ENCODE results near the gene RUBCNL. TPM values are rescaled to one million over a fixed set of nuclear protein-coding genes. Genes with fewer than 3 reads are reported as not detected.
"Not testable (repeated sequence)": the region's sequence is repeated elsewhere in the genome, so short reads cannot be mapped to it uniquely, and the experiment has no call there.

The RUBCNL gene
- polyA plus RNA-seq (ENCODE audit: insufficient read length in 10 of 10) = 1 to 10 TPM; 1.6 to 6.0 (median 3.2) TPM
- long read RNA-seq, donor 1 = 0 reads
- long read RNA-seq, donor 2 = 0 reads
- long read RNA-seq, donor 3 = 0 reads
- long read RNA-seq, donor 4 = 0 reads
- long read RNA-seq, donor 5 = 0 reads
- long read RNA-seq, donor 6 = 0 reads
- long read RNA-seq, donor 7 = 0 reads
- long read RNA-seq, donor 8 = 0 reads
- long read RNA-seq, donor 9 = 0 reads

DNA sequence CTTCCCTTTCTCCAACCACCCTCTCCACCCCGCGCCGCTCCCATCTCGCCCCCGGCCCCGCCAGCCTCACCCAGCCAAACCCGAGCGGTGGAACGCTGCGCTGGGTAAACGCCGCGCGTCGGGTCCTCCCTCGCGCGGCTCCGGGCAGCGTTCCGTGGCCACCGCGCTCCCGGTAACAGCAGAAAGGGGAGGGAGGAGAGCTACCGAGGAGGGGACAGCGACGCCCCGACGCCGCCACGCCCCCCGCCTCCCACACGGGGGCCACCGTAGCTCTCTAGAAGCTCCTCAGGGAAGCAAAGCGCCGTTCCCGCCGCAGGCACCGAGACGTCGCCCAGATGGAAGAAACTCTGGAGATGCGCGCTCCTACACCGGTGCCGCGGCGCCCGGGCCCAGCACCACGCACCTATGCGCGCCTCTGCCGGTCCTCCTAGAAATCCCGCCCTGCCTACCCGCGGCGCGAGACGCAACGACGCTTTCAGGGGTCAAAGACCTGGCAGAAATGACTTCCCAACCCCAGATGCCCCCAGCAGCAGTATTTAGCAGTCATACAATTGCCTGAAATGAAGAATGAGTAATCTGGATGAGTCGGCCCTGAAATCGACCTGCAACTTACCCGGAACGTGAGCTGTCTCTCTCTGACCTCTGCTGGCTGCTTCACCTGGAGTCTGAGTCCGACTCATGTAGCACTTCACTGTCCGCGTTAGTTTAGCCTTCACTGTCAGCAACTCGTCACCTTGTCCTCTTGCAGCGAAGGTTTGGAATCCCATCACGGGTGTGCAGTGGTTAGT is at the start of gene RUBCNL:
Gene RUBCNL (minus strand): TSS at position 189 of the 788 bp plus-strand sequence. CDS start 14,777 bp downstream, outside the sequence.
- DNase-seq = peak in 2 of 3 donors; percentile 36 to 67

- not testable (repeated sequence) for DNase-seq
Measured at GRCh38 chr13:46429558-46429957, 42.5 kb upstream of the RUBCNL start.

- DNase-seq = no peak
Measured at GRCh38 chr13:46405457-46405856, 18.4 kb upstream of the RUBCNL start.

- no peak for DNase-seq
Measured at GRCh38 chr13:46404733-46405100, 17.7 kb upstream of the RUBCNL start.

DNA sequence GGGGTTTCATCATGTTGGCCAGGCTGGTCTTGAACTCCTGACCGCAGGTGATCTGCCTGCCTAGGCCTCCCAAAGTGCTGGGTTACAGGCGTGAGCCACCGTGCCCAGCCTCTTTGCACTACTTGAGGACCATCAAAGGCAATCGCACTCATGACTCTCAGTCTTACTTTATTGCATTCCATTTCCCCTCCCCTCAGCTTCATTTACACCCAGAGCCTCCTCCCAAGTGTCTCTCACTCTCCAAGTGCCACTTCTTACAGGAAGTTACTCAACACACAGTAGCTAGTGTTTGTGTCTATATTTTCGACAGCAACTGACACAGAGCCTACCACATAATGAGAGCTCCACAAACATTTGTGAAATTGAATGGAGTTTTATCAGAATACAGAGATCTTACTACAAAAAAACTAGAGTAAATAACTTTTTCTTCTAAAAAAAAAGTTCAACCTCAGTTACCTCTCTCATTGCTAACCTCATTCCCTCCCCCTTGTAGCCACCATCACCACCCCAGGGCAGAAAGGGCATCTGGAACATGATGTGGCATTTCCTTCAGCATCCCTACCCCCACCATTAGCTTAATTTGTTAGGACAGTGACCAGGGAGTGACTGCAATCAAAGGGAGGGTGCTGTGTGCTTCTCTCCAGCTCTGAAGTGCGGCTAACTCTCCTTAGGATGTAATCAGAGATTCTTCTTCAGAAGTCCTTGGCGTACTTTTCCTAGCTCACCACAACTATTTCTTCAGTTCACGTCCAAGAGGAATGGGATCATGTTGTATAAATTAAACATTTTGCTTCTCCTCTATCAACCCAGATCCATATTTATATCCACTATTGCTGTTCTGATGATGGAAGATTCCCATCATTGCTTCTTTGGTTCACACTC is 17.0 kb upstream of the RUBCNL start:
- DNase-seq = no peak

- DNase-seq = no peak
Measured at GRCh38 chr13:46402178-46402577, 15.1 kb upstream of the RUBCNL start.

DNA sequence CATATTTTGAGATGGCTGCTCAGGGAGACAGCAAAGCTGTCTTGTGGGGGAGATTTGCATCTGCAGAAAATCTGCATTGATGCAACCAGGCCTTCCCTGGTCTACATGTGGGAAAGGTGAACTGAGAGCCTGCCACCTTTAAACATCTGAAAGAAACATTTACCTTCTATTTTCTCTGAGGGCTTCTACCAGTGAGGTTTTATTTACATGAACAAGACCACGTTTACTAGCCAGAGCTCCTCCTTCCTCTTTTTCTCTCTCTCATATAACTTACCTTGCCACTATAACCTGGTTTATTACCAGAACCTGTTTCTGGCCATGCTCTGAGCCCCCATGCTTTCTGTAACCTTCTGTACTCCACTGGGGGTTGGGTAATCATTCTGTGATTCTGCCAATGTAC is 14.4 kb upstream of the RUBCNL start:
- DNase-seq = no peak

DNA sequence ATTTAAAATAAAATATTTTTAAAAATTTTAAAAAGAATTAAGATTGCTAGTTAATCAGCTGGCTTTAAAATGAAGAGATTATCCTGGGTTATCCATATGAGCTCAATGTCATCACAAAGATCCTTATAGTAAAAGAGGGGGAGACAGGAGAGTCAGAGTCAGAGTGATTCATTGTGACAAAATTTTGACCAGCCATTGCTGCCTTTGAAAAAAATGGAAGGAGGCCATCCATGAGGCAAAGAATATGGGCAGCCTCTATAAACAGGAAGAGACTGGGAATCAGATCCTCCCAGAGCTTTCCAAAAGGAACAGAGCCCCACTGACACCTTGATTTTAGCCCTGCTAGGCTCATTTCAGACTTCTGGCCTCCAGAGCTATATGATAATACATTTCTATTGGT is 9.3 kb upstream of the RUBCNL start:
- no peak for DNase-seq

- DNase-seq = no peak
Measured at GRCh38 chr13:46392967-46393366, 5.9 kb upstream of the RUBCNL start.

GRCh38 chr13:46389457-46390451 is 2.7 kb upstream of the RUBCNL start:
- DNase-seq = peak; percentile 15 to 55 (median 24)

GRCh38 chr13:46388846-46389245 is 1.8 kb upstream of the RUBCNL start:
- no peak for DNase-seq

- no peak for DNase-seq
Measured at GRCh38 chr13:46388308-46388707, 1.3 kb upstream of the RUBCNL start.

DNA sequence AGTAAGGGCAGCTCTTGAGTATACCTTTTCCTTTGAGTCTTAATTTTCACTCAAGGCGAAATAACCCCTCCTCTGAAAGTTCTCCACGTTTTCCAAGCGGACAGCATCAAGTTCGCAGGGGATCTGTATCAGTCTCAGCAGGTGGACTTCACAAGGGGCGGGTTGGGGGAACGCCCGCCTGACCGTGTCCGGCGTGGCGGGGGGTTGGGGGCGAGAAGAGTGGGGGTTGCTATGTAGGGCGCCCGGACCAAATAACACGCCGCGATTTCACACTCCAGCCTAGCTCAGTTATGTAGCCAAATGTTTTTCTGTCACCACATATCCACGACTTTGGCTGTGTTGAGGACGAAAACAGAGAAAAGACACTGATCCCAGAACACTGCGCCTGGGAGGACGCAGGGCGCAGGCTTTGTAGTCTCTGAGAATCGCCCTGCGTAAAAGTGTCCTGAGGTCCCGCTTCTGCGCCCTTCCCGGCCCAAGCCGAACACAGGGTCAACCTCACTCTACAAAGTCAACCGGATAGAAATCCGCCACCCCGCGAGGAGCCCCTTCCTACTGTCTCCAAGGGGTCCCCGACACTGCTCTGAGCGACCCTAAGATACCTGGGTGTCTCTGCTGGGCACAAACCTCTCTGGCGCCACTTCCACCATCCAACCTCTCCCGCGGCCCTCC is 524 bp downstream of the RUBCNL start:
- DNase-seq = no peak

- no peak for DNase-seq
Measured at GRCh38 chr13:46385946-46386345, 1.1 kb downstream of the RUBCNL start.

DNA sequence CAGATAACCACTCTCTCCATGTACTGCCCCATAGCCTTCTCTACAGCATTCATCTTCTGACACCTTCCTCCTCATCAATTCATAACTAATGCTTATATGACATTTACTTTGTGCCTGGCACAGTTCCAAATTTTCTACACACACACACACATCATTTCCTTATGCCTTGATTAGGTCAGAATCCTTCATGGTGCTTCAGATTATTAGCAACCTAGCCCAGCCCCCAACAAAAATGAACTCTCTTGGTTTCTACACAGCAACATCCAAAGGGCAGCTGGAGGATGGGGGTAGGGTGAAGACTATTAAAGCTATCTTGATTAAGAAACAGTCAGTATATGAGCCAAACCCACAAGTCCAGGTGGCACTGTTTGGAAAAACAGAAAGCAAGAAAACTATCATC is 3.7 kb downstream of the RUBCNL start:
- DNase-seq = no peak

- DNase-seq = no peak
Measured at GRCh38 chr13:46382224-46382623, 4.8 kb downstream of the RUBCNL start.

- no peak for DNase-seq
Measured at GRCh38 chr13:46380242-46380641, 6.8 kb downstream of the RUBCNL start.

GRCh38 chr13:46379611-46380010 is 7.4 kb downstream of the RUBCNL start:
- no peak for DNase-seq

GRCh38 chr13:46378411-46378810 is 8.6 kb downstream of the RUBCNL start:
- DNase-seq = no peak

- DNase-seq = no peak
Measured at GRCh38 chr13:46377554-46377953, 9.5 kb downstream of the RUBCNL start.

DNA sequence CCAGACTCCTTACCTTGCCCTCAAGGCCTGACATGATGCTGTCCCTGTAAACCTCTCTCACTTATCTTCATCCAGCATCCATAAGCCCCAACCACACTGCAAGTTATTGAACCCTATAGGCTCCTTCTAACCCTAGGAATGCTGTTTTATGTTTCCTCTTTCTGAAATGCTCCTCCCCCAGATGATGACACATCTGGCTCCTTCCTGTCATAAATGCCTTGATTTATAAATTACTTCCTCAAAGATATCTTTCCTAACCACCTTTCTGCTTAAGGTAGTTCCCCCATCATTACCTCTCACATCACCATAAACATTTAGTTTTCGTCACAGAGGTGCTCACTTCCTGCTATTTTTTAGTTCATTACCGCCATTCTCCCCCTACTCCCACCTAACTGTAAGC is 12.3 kb downstream of the RUBCNL start:
- no peak for DNase-seq

Measured in muscle of back (tissue), 13 donors.